Endodermal cell (in vitro differentiated cells): Measurements from ENCODE around the gene MCTP1. TPM values are rescaled to one million over a fixed set of nuclear protein-coding genes. Genes with fewer than 3 reads are reported as not detected.
A peak's percentile ranks its signal among the peaks of the same experiment; 100 is the strongest.
"Not testable (repeated sequence)": the region's sequence is repeated elsewhere in the genome, so short reads cannot be mapped to it uniquely, and the experiment has no call there.

Experiments
- DNase-seq: peaks from one replicate; pipeline ENCODE4 v3.0.0-alpha.2; 2017
- H3K27ac ChIP-seq: 2 replicates; pipeline ENCODE4 v1.5.1; 2013; ENCODE audit warnings: mild to moderate bottlenecking, low read depth, low read length, moderate library complexity
- H3K27me3 ChIP-seq: 2 replicates; pipeline ENCODE4 v1.6.1; 2013; ENCODE audit warnings: mild to moderate bottlenecking, low read length, moderate library complexity; ENCODE audit not compliant: insufficient read depth, control insufficient read depth, poor library complexity, severe bottlenecking
- H3K36me3 ChIP-seq: 2 replicates; pipeline ENCODE4 v1.7.0; 2013; ENCODE audit warnings: mild to moderate bottlenecking, low read length, moderate library complexity; ENCODE audit not compliant: control insufficient read depth, insufficient read depth
- H3K4me1 ChIP-seq: one replicate; pipeline ENCODE4 v1.7.0; 2013; ENCODE audit warnings: low read length; ENCODE audit not compliant: control insufficient read depth, insufficient read depth
- H3K4me3 ChIP-seq: 2 replicates; pipeline ENCODE4 v1.5.1; 2013; ENCODE audit warnings: mild to moderate bottlenecking, low read length, moderate library complexity
- H3K9ac ChIP-seq: 2 replicates; pipeline ENCODE4 v1.6.1; 2013; ENCODE audit warnings: mild to moderate bottlenecking, low read length, moderate library complexity; ENCODE audit not compliant: poor library complexity, severe bottlenecking; ENCODE audit errors: extremely low read depth
- H3K9me3 ChIP-seq: 2 replicates; pipeline ENCODE4 v1.6.1; 2013; ENCODE audit warnings: mild to moderate bottlenecking, low read length, moderate library complexity; ENCODE audit not compliant: control insufficient read depth
- H3K27ac Mint-ChIP-seq: 2 replicates; pipeline ENCODE4 v1.8.0; 2020; ENCODE audit warnings: mixed read lengths
- H3K27me3 Mint-ChIP-seq: 2 replicates; pipeline ENCODE4 v1.8.0; 2021; ENCODE audit warnings: mild to moderate bottlenecking, mixed read lengths; ENCODE audit not compliant: insufficient read depth
- H3K36me3 Mint-ChIP-seq: 2 replicates; pipeline ENCODE4 v1.8.0; 2020; ENCODE audit warnings: low read depth, mixed read lengths
- H3K4me1 Mint-ChIP-seq: 2 replicates; pipeline ENCODE4 v1.8.0; 2020; ENCODE audit warnings: mixed read lengths
- H3K4me3 Mint-ChIP-seq: 2 replicates; pipeline ENCODE4 v1.8.0; 2020; ENCODE audit warnings: mild to moderate bottlenecking, moderate library complexity, mixed read lengths
- H3K9me3 Mint-ChIP-seq: 2 replicates; pipeline ENCODE4 v1.8.0; 2020; ENCODE audit warnings: mild to moderate bottlenecking, mixed read lengths
- CTCF ChIP-seq: fragments of 200-600 bp; sonication (generic); conservative IDR thresholded peaks from 2 replicates; pipeline ENCODE4 v1.5.0; 2021; ENCODE audit warnings: antibody characterized with exemption, mild to moderate bottlenecking
- WGBS, 2 experiments: methylation state at CpG; one replicate each; pipeline versions ENCODE4 v1.1.5 to v1.1.7; 2013; ENCODE audit warnings: missing lambda C conversion rate in 2 of 2, mixed read lengths in 1 of 2; ENCODE audit not compliant: insufficient coverage in 1 of 2, insufficient read length in 1 of 2; 5-methylcytosine and 5-hydroxymethylcytosine counted together
- total RNA-seq, 2 donors: library from RNA; stranded (reverse); fragmentation: NEBNext Ultra II Directional in 1 of 2; extraction: Animal tissue kit (Norgen Biotek cat#: 25700) in 1 of 2; gene quantifications; 2 replicates in 1 of 2; 3 replicates in 1 of 2; pipeline ENCODE4 v1.2.1, GENCODE V29; 2021

Gene MCTP1
- total RNA-seq, 2 donors from 2014 or later = 0.71 to 3.7 TPM

DNA sequence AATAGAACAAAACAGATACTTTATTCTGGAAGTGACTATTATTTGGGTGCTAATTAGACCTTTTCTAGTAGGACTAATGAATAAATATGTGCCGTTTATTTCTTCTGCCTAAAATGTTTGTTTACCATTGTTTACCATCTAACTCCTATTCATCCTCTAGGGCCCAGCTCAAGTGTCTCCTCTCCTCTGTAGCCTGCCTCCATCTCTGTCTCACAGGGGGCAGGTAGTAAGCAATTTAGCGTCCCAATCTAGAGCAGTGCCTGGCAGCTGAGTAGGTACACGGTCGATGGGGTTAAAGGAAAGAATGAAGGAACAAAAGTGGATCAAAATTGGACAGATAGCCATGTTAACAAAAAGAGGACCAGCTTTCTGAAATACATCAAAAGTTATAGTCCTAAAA is 435.6 kb downstream of the MCTP1 start:
- Mint-ChIP-seq H3K36me3 (no peaks in the 10 kb centered on the region), H3K4me3 (no peak overlapping the region), H3K9me3 (no peaks in the 10 kb centered on the region), H3K27me3 (no peaks in the 10 kb centered on the region), H3K27ac (no peak overlapping the region), H3K4me1 (peaks cover 12% of the 10 kb centered on the region)
- H3K4me1 ChIP-seq = peaks cover 6% of the 10 kb centered on the region
- DNase-seq = peak; percentile 49
- no peak overlapping the region for H3K27ac ChIP-seq
- no peaks in the 10 kb centered on the region for H3K27me3 ChIP-seq
- H3K9me3 ChIP-seq = no peaks in the 10 kb centered on the region
- H3K36me3 ChIP-seq = no peaks in the 10 kb centered on the region
- H3K4me3 ChIP-seq = no peak overlapping the region
- WGBS, 2 experiments = 57% methylated on average over 4 of the region's 4 CpGs; no CpG with 5 or more reads in 1 of the 2 experiments
- TF ChIP-seq CTCF = no peak
- no peak overlapping the region for H3K9ac ChIP-seq

- no peaks in the 10 kb centered on the region for H3K27me3 Mint-ChIP-seq
- no peaks in the 10 kb centered on the region for H3K27me3 ChIP-seq
- no peak overlapping the region for H3K27ac Mint-ChIP-seq
- H3K27ac ChIP-seq = no peak overlapping the region
- TF ChIP-seq CTCF = no peak
- H3K9me3 Mint-ChIP-seq = no peaks in the 10 kb centered on the region
- no peak overlapping the region for H3K4me3 Mint-ChIP-seq
- H3K4me1 ChIP-seq = peaks cover 6% of the 10 kb centered on the region
- no peak overlapping the region for H3K9ac ChIP-seq
- 91% methylated on average over 2 of the region's 2 CpGs; no CpG with 5 or more reads in 1 of the 2 experiments for WGBS, 2 experiments
- no peaks in the 10 kb centered on the region for H3K36me3 ChIP-seq
- H3K9me3 ChIP-seq = no peaks in the 10 kb centered on the region
- peak; percentile 40 for DNase-seq
- H3K4me1 Mint-ChIP-seq = peaks cover 12% of the 10 kb centered on the region
- H3K4me3 ChIP-seq = no peak overlapping the region
- no peaks in the 10 kb centered on the region for H3K36me3 Mint-ChIP-seq
These were observed 437.2 kb downstream of the MCTP1 start for GRCh38 chr5:94847726-94848125.

GRCh38 chr5:94847019-94847418 is 437.9 kb downstream of the MCTP1 start:
- no peak overlapping the region for H3K9ac ChIP-seq
- no peak overlapping the region for H3K27ac Mint-ChIP-seq
- H3K36me3 Mint-ChIP-seq = no peaks in the 10 kb centered on the region
- H3K9me3 Mint-ChIP-seq = no peaks in the 10 kb centered on the region
- no peak overlapping the region for H3K4me3 Mint-ChIP-seq
- TF ChIP-seq CTCF = no peak
- H3K27me3 ChIP-seq = no peaks in the 10 kb centered on the region
- DNase-seq = no peak
- no peaks in the 10 kb centered on the region for H3K36me3 ChIP-seq
- 86% methylated on average over 4 of the region's 4 CpGs for WGBS, 2 experiments
- no peaks in the 10 kb centered on the region for H3K27me3 Mint-ChIP-seq
- H3K9me3 ChIP-seq = no peaks in the 10 kb centered on the region
- peaks cover 17% of the 10 kb centered on the region for H3K4me1 Mint-ChIP-seq
- H3K4me1 ChIP-seq = peaks cover 6% of the 10 kb centered on the region
- H3K27ac ChIP-seq = no peak overlapping the region
- H3K4me3 ChIP-seq = no peak overlapping the region

GRCh38 chr5:94845696-94846095 is 439.2 kb downstream of the MCTP1 start:
- H3K27me3 ChIP-seq, DNase-seq, H3K4me3 Mint-ChIP-seq, H3K9ac ChIP-seq, H3K4me1 ChIP-seq, H3K36me3 ChIP-seq, H3K9me3 Mint-ChIP-seq, H3K27ac Mint-ChIP-seq, H3K27ac ChIP-seq, H3K27me3 Mint-ChIP-seq, H3K9me3 ChIP-seq, H3K36me3 Mint-ChIP-seq, H3K4me3 ChIP-seq: not testable (repeated sequence)
- WGBS, 2 experiments = 85% methylated on average over 1 of the region's 1 CpG; no CpG with 5 or more reads in 1 of the 2 experiments
- peaks cover 21% of the 10 kb centered on the region for H3K4me1 Mint-ChIP-seq
